K562 (cell line): ENCODE data around the gene NPFFR1. TPM values are rescaled to one million over a fixed set of nuclear protein-coding genes. Genes with fewer than 3 reads are reported as not detected.

Experiments
- CBFA2T3 ChIP-seq: fragments of 450-650 bp; IDR thresholded peaks from 2 replicates; pipeline ENCODE4 v1.6.1; 2017
- GABPB2 ChIP-seq: fragments of 250-450 bp; sonication (Bioruptor Pico); conservative IDR thresholded peaks from 2 replicates; pipeline ENCODE4 v1.5.1; 2021; ENCODE audit warnings: mild to moderate bottlenecking
- POU5F1 ChIP-seq: fragments of 150-350 bp; IDR thresholded peaks from 2 replicates; pipeline ENCODE4 v1.6.1; 2014; ENCODE audit warnings: borderline replicate concordance, low read length, low read depth, mild to moderate bottlenecking; ENCODE audit not compliant: partially characterized antibody
- SPI1 ChIP-seq: IDR thresholded peaks from 2 replicates; pipeline ENCODE4 v1.6.1; 2011; ENCODE audit warnings: low read depth, low read length, control low read depth, borderline replicate concordance
- SRSF3 ChIP-seq: fragments of 200-400 bp; formaldehyde crosslinking; IDR thresholded peaks from 2 replicates; pipeline ENCODE4 v1.6.1; 2016; ENCODE audit warnings: mild to moderate bottlenecking, low read length, moderate library complexity; ENCODE audit not compliant: insufficient read depth
- SRSF7 ChIP-seq: fragments of 200-400 bp; formaldehyde crosslinking; optimal IDR thresholded peaks from 2 replicates; pipeline ENCODE3; 2017; ENCODE audit warnings: mild to moderate bottlenecking, low read depth, low read length
- TARDBP ChIP-seq: fragments of 450-650 bp; IDR thresholded peaks from 2 replicates; pipeline ENCODE4 v1.6.1; 2016
- polyA plus RNA-seq, 8 experiments: library from polyadenylated mRNA; depleted of rRNA in 4 of 8; stranded (reverse) in 5 of 8; unstranded in 3 of 8; fragments of >200 nt; fragmentation: Nextera tagmentation in 2 of 8; fragmentation: Illumina TruSeq in 1 of 8; extraction: Ambion mirVana in 2 of 8; extraction: Trizol in 1 of 8; gene quantifications; 2 replicates each; pipeline versions ENCODE4 v1.2.1 to v1.2.3, GENCODE V29; 2011 to 2014; ENCODE audit warnings: inconsistent platforms in 1 of 8, missing spikeins in 1 of 8
- total RNA-seq, 7 experiments: library from RNA; depleted of rRNA in 6 of 7; stranded (reverse); fragments of >200 nt in 6 of 7; fragmentation: Illumina TruSeq in 2 of 7; extraction: Trizol in 2 of 7; gene quantifications; 2 replicates each; pipeline versions ENCODE4 v1.2.1 to v1.2.3, GENCODE V29; 2011 to 2021; ENCODE audit warnings: low replicate concordance in 1 of 7
- TF ChIP-seq, protein P1 (sequence below): sonication (generic); IDR thresholded peaks from 2 replicates; pipeline ENCODE4 v1.6.1; 2016
- TF ChIP-seq, protein P2 (sequence below): fragments of 250-450 bp; sonication (Bioruptor Pico); IDR thresholded peaks from 2 replicates; pipeline ENCODE4 v1.8.0; 2022; ENCODE audit warnings: inconsistent platforms
- TF ChIP-seq, protein P3 (sequence below): fragments of 200-400 bp; formaldehyde crosslinking; IDR thresholded peaks from 2 replicates; pipeline ENCODE4 v1.6.1; 2017; ENCODE audit warnings: mild to moderate bottlenecking, low read depth, low read length, moderate library complexity
- TF ChIP-seq, protein P4 (sequence below), 2 experiments: fragments of 450-650 bp; formaldehyde crosslinking in 1 of 2; IDR thresholded peaks; 2 replicates each; pipeline versions ENCODE4 v1.4.0 to v1.6.1; 2014 to 2020; ENCODE audit warnings: mild to moderate bottlenecking in 2 of 2, borderline replicate concordance in 1 of 2, low read depth in 1 of 2
- TF ChIP-seq, protein P5 (sequence below): fragments of 450-650 bp; IDR thresholded peaks from 2 replicates; pipeline ENCODE4 v1.6.1; 2016

NPFFR1 gene
- total and polyA plus RNA-seq, 9 of the 15 experiments (the other 6 are each of a cell fraction or from before 2014, with no cell fraction given) = under 0.01 TPM; not detected in 8

DNA sequence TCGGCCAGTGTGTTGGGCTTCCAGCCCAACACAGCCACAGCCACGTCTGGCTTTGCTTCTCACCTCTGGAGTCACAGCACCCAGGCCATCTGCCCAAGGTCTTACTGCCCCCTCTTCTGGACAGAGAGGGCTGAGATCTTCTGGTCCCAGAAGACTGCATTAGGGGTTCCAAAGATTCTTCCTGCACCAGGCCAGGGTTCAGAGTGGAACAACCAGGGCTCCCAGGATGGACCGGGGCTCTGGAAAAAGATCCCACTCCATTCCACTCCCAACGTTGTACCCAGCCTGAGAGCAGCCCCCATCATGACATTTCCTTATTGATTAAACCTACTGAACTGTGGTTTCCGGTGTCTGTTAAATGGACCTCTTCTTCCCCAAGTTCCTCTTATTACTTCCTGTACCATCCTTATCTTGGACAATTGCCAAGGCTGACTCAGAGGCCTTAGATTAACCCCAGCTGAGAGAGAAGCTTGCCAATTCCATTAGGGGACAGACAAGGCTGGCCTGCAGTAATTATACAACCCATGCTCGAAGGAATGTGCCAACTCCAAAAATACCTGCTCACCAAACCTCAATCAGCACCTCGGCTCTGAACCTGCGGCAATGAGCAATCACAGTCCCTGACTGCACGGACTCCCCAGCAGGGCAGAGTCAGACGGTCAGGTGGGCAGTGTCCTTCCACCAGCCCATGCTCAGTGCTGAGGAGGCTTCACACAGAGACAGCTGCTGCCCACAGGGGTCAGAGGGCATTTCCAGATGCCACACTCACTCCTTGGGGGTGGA, 47.9 kb upstream of the NPFFR1 start (continued):
- no peak for TF ChIP-seq SRSF7
- TF ChIP-seq CBFA2T3 = peak; percentile 49
- TF ChIP-seq, protein P1, sequence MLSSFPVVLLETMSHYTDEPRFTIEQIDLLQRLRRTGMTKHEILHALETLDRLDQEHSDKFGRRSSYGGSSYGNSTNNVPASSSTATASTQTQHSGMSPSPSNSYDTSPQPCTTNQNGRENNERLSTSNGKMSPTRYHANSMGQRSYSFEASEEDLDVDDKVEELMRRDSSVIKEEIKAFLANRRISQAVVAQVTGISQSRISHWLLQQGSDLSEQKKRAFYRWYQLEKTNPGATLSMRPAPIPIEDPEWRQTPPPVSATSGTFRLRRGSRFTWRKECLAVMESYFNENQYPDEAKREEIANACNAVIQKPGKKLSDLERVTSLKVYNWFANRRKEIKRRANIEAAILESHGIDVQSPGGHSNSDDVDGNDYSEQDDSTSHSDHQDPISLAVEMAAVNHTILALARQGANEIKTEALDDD = no peak
- TF ChIP-seq SRSF3 = no peak
- no peak for TF ChIP-seq POU5F1
- TF ChIP-seq, protein P2, sequence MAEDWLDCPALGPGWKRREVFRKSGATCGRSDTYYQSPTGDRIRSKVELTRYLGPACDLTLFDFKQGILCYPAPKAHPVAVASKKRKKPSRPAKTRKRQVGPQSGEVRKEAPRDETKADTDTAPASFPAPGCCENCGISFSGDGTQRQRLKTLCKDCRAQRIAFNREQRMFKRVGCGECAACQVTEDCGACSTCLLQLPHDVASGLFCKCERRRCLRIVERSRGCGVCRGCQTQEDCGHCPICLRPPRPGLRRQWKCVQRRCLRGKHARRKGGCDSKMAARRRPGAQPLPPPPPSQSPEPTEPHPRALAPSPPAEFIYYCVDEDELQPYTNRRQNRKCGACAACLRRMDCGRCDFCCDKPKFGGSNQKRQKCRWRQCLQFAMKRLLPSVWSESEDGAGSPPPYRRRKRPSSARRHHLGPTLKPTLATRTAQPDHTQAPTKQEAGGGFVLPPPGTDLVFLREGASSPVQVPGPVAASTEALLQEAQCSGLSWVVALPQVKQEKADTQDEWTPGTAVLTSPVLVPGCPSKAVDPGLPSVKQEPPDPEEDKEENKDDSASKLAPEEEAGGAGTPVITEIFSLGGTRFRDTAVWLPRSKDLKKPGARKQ (CRISPR knock-in tag) = no peak
- no peak for TF ChIP-seq GABPB2 (CRISPR knock-in tag)
- TF ChIP-seq, protein P3, sequence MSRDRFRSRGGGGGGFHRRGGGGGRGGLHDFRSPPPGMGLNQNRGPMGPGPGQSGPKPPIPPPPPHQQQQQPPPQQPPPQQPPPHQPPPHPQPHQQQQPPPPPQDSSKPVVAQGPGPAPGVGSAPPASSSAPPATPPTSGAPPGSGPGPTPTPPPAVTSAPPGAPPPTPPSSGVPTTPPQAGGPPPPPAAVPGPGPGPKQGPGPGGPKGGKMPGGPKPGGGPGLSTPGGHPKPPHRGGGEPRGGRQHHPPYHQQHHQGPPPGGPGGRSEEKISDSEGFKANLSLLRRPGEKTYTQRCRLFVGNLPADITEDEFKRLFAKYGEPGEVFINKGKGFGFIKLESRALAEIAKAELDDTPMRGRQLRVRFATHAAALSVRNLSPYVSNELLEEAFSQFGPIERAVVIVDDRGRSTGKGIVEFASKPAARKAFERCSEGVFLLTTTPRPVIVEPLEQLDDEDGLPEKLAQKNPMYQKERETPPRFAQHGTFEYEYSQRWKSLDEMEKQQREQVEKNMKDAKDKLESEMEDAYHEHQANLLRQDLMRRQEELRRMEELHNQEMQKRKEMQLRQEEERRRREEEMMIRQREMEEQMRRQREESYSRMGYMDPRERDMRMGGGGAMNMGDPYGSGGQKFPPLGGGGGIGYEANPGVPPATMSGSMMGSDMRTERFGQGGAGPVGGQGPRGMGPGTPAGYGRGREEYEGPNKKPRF = no peak
- TF ChIP-seq, protein P4, sequence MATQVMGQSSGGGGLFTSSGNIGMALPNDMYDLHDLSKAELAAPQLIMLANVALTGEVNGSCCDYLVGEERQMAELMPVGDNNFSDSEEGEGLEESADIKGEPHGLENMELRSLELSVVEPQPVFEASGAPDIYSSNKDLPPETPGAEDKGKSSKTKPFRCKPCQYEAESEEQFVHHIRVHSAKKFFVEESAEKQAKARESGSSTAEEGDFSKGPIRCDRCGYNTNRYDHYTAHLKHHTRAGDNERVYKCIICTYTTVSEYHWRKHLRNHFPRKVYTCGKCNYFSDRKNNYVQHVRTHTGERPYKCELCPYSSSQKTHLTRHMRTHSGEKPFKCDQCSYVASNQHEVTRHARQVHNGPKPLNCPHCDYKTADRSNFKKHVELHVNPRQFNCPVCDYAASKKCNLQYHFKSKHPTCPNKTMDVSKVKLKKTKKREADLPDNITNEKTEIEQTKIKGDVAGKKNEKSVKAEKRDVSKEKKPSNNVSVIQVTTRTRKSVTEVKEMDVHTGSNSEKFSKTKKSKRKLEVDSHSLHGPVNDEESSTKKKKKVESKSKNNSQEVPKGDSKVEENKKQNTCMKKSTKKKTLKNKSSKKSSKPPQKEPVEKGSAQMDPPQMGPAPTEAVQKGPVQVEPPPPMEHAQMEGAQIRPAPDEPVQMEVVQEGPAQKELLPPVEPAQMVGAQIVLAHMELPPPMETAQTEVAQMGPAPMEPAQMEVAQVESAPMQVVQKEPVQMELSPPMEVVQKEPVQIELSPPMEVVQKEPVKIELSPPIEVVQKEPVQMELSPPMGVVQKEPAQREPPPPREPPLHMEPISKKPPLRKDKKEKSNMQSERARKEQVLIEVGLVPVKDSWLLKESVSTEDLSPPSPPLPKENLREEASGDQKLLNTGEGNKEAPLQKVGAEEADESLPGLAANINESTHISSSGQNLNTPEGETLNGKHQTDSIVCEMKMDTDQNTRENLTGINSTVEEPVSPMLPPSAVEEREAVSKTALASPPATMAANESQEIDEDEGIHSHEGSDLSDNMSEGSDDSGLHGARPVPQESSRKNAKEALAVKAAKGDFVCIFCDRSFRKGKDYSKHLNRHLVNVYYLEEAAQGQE (IDR thresholded peaks at IDR 0.05; ENCODE audit: borderline replicate concordance) = 0 out of 2 replicates have a peak, but pooled peaks have one; percentile 52
- TF ChIP-seq, protein P4 (CRISPR knock-in tag; IDR thresholded peaks at IDR 0.05; ENCODE audit: low read depth) = no peak
- TF ChIP-seq TARDBP = peak; percentile 28; the same call in 1 of the 2 replicates
- peak; percentile 89 for TF ChIP-seq SPI1
- TF ChIP-seq, protein P5, sequence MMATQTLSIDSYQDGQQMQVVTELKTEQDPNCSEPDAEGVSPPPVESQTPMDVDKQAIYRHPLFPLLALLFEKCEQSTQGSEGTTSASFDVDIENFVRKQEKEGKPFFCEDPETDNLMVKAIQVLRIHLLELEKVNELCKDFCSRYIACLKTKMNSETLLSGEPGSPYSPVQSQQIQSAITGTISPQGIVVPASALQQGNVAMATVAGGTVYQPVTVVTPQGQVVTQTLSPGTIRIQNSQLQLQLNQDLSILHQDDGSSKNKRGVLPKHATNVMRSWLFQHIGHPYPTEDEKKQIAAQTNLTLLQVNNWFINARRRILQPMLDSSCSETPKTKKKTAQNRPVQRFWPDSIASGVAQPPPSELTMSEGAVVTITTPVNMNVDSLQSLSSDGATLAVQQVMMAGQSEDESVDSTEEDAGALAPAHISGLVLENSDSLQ = peak; percentile 33
